Measurements from ENCODE around the gene UNC119B.

- TF ChIP-seq CTCF (IDR thresholded peaks at IDR 0.05 in 4 of 5, conservative IDR thresholded peaks at IDR 0.05 in 1 of 5): no peak
- TF ChIP-seq POLR2A (IDR thresholded peaks at IDR 0.05): no peak
These were observed 6.8 kb upstream of the UNC119B start for GRCh38 chr12:120703311-120703942.
